ENCODE measurements around the gene CCDC81. TPM values are rescaled to one million over a fixed set of nuclear protein-coding genes. Genes with fewer than 3 reads are reported as not detected.

The CCDC81 gene
- total RNA-seq, 1 donor = 26.8 TPM

DNA sequence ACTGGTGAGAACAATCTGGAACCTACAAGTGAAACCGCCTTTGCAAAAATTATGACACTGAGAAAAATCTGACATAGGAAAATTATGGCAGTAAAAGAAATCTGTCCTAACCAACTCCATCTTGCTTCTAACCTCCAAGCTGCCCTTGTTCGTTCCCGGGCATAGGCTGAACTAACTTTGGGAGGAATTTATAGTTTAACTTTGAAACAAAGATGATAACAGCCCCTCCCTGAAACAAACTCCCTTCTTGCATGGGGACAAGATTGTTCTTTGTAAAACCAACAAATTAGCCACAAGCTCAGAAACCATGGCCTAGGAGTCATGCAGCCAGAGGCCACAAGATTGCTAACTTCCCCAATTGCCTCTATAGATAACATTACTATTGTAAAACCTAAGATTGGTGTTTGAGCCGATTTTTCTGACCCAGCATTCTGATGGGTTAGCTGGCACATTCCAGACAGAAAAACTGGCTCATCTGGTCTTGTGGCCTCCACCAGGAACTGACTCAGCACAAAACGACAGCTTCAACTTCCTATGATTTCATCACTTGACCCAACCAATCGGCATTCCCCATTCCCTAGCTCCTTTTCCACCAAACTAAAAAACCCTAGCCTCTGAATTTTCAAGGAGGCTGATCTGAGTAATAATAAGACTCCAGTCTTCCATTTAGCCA is 3.6 kb upstream of the CCDC81 start:
- no peak for TF ChIP-seq CTCF (IDR thresholded peaks at IDR 0.05; ENCODE audit: insufficient read depth, low read depth, low read length)
- H3K4me3 ChIP-seq (ENCODE audit: low read depth, low read length) = no peak overlapping the region
- DNase-seq (ENCODE audit: low read depth) = peak; percentile 38

- no peak overlapping the region for H3K4me3 ChIP-seq (ENCODE audit: low read depth, low read length)
- DNase-seq (ENCODE audit: low read depth) = no peak
- no peak for TF ChIP-seq CTCF (IDR thresholded peaks at IDR 0.05; ENCODE audit: insufficient read depth, low read depth, low read length)
Observed at GRCh38 chr11:86372041-86372440, 2.6 kb upstream of the CCDC81 start.

DNA sequence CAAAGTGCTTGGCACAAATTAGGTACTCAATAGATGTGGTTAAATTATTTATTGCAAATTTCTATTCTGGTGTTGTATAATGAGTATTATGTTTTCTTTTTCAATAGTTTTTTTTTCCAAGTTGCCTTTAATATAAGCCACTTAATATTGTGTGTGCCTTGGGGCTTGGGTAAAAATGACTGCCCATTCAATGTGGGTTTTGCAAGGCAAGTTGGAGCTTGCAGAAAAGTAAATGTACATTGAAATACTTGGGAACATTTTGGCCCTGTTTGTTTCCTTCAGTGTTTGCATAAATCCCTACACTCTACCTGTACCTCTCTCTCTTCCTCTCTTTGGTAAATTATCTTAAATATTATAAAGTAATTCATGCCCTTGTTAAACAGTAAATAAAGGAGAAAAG is 2.1 kb upstream of the CCDC81 start:
- TF ChIP-seq CTCF (IDR thresholded peaks at IDR 0.05; ENCODE audit: insufficient read depth, low read depth, low read length) = no peak
- no peak for DNase-seq (ENCODE audit: low read depth)
- H3K4me3 ChIP-seq (ENCODE audit: low read depth, low read length) = no peak overlapping the region

DNA sequence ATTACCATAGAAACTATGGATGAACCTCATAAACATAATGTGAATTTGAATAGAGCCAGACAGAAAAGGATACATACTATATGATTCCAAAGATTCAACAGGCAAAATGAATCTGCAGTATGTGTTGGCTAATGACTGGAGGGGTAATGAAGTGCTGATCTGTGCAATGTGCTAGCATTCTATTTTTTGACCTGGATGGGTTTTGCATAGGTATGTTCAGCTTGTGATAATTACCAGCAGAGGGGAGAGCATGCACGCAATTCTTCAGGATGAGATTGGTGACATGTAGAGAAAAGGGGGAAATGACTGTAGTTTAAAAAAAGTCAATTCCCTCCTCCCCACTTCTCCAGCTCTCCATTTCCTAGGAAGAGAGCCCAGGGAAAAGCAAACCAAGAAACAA is 618 bp upstream of the CCDC81 start:
- peak overlapping the region; percentile 42 for H3K4me3 ChIP-seq (ENCODE audit: low read depth, low read length)
- TF ChIP-seq CTCF (IDR thresholded peaks at IDR 0.05; ENCODE audit: insufficient read depth, low read depth, low read length) = no peak

DNA sequence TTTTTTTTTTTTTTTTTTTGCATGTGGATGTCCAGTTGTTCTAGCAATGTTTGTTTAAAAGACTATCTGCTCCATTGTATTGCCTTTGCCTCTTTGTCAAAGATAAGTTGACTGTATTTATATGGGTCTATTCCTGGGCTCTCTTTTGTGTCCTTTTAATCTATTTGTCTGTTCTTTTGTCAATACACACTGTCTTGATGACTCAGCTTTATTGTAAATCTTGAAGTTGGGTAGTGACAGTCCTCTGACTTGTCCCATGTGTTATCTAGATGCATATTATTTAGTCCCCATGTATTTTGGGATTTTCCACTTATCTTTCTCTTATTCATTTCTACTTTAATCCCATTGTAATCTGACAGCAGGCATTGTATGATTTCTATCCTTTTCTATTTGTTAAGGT is 3.3 kb downstream of the CCDC81 start:
- DNase-seq (ENCODE audit: low read depth) = no peak
- no peak overlapping the region for H3K4me3 ChIP-seq (ENCODE audit: low read depth, low read length)
- no peak for TF ChIP-seq CTCF (IDR thresholded peaks at IDR 0.05; ENCODE audit: insufficient read depth, low read depth, low read length)

More for the DNA sequence above, 618 bp upstream of the CCDC81 start:
- no peak for DNase-seq (ENCODE audit: low read depth)

GRCh38 chr11:86380295-86381059 is 5.8 kb downstream of the CCDC81 start:
- no peak overlapping the region for H3K4me3 ChIP-seq (ENCODE audit: low read depth, low read length)
- TF ChIP-seq CTCF (IDR thresholded peaks at IDR 0.05; ENCODE audit: insufficient read depth, low read depth, low read length) = no peak
- no peak for DNase-seq (ENCODE audit: low read depth)

Data from fibroblast of villous mesenchyme (primary cell).